GM18870 (cell line): ENCODE results near the gene NRG3.
"Not testable (repeated sequence)": the region's sequence is repeated elsewhere in the genome, so short reads cannot be mapped to it uniquely, and the experiment has no call there.

Source experiments
- ATAC-seq: cut with Tn5 transposase; IDR thresholded peaks from one replicate; pipeline ENCODE4 v1.9.1; 2021; ENCODE audit warnings: moderate library complexity; ENCODE audit not compliant: unreplicated experiment

Gene NRG3

GRCh38 chr10:82645221-82645620 lies 770.2 kb downstream of the NRG3 start:
- ATAC-seq, result no peak

- ATAC-seq, result no peak
These were observed 778.5 kb downstream of the NRG3 start for GRCh38 chr10:82653244-82654155.

- ATAC-seq, result no peak
These were observed 785.2 kb downstream of the NRG3 start for GRCh38 chr10:82660205-82660604.

- no peak for ATAC-seq
These were observed 786.0 kb downstream of the NRG3 start for GRCh38 chr10:82660986-82661385.

GRCh38 chr10:82661701-82662100 lies 786.7 kb downstream of the NRG3 start:
- no peak for ATAC-seq

GRCh38 chr10:82668221-82668895 lies 793.4 kb downstream of the NRG3 start:
- ATAC-seq, result no peak

GRCh38 chr10:82674036-82674435 lies 799.0 kb downstream of the NRG3 start:
- no peak for ATAC-seq

GRCh38 chr10:82677932-82678331 lies 802.9 kb downstream of the NRG3 start:
- ATAC-seq, result not testable (repeated sequence)

- ATAC-seq, result not testable (repeated sequence)
These were observed 803.5 kb downstream of the NRG3 start for GRCh38 chr10:82678451-82678850.

GRCh38 chr10:82680608-82681007 lies 805.6 kb downstream of the NRG3 start:
- ATAC-seq, result no peak

- ATAC-seq, result no peak
These were observed 809.0 kb downstream of the NRG3 start for GRCh38 chr10:82683945-82684344.

GRCh38 chr10:82685087-82685486 lies 810.1 kb downstream of the NRG3 start:
- no peak for ATAC-seq

GRCh38 chr10:82691211-82691610 lies 816.2 kb downstream of the NRG3 start:
- ATAC-seq, result no peak

- ATAC-seq, result no peak
These were observed 817.5 kb downstream of the NRG3 start for GRCh38 chr10:82692458-82692857.

GRCh38 chr10:82721831-82722230 lies 846.8 kb downstream of the NRG3 start:
- no peak for ATAC-seq

- ATAC-seq, result no peak
These were observed 847.3 kb downstream of the NRG3 start for GRCh38 chr10:82722273-82722672.

GRCh38 chr10:82736305-82736704 lies 861.3 kb downstream of the NRG3 start:
- ATAC-seq, result no peak

GRCh38 chr10:82737549-82737948 lies 862.6 kb downstream of the NRG3 start:
- no peak for ATAC-seq

- no peak for ATAC-seq
These were observed 863.6 kb downstream of the NRG3 start for GRCh38 chr10:82738592-82738991.

- ATAC-seq, result no peak
These were observed 867.5 kb downstream of the NRG3 start for GRCh38 chr10:82742478-82742877.

- ATAC-seq, result no peak
These were observed 867.9 kb downstream of the NRG3 start for GRCh38 chr10:82742898-82743297.

- ATAC-seq, result no peak
These were observed 875.5 kb downstream of the NRG3 start for GRCh38 chr10:82750538-82750937.
